ENCODE data around the gene TADA2B.

- TF ChIP-seq CTCF (conservative IDR thresholded peaks at IDR 0.05; ENCODE audit: low read length) (peak; percentile 23; the same call in 1 of the 2 replicates), EZH2phosphoT487 (IDR thresholded peaks at IDR 0.05; ENCODE audit: borderline replicate concordance) (no peak)
Measured at GRCh38 chr4:7068279-7068842, 25.2 kb downstream of the TADA2B start.

Measured in Loucy (cell line).